Adrenal gland (tissue), 5 donors: ENCODE results near the gene LZTS2.

Source experiments
- POLR2A ChIP-seq, 2 donors: fragments of 450-650 bp; IDR thresholded peaks; one replicate each; pipeline ENCODE4 v1.6.1; 2017; ENCODE audit warnings: antibody characterized with exemption in 2 of 2, mild to moderate bottlenecking in 2 of 2, moderate library complexity in 1 of 2
- TF ChIP-seq, protein P1 (sequence below), 6 experiments: fragments of 450-650 bp in 4 of 6; fragments of 200-600 bp in 2 of 6; sonication (generic) in 1 of 6; IDR thresholded peaks; 1 replicate in 5 of 6; 2 replicates in 1 of 6; pipeline versions ENCODE4 v1.5.1 to v1.8.0; 2016 to 2021; ENCODE audit warnings: antibody characterized with exemption in 6 of 6, mild to moderate bottlenecking in 2 of 6, moderate library complexity in 1 of 6
- donor health status: DM: no; HTN: no; CAD: no.

DNA sequence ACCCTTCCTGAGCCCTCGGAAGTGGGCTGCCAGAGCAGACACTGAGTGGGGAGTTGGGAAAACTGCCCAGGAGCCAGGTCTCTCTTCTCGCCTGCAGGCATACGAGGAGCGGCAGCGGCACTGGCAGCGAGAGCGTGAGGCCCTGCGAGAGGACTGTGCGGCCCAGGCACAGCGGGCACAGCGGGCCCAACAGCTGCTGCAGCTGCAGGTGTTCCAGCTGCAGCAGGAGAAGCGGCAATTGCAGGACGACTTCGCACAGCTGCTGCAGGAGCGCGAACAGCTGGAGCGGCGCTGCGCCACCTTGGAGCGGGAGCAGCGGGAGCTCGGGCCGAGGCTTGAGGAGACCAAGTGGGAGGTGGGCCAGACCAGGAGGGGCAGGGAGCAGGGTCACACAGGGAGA is 5.8 kb downstream of the LZTS2 start:
- TF ChIP-seq, protein P1, sequence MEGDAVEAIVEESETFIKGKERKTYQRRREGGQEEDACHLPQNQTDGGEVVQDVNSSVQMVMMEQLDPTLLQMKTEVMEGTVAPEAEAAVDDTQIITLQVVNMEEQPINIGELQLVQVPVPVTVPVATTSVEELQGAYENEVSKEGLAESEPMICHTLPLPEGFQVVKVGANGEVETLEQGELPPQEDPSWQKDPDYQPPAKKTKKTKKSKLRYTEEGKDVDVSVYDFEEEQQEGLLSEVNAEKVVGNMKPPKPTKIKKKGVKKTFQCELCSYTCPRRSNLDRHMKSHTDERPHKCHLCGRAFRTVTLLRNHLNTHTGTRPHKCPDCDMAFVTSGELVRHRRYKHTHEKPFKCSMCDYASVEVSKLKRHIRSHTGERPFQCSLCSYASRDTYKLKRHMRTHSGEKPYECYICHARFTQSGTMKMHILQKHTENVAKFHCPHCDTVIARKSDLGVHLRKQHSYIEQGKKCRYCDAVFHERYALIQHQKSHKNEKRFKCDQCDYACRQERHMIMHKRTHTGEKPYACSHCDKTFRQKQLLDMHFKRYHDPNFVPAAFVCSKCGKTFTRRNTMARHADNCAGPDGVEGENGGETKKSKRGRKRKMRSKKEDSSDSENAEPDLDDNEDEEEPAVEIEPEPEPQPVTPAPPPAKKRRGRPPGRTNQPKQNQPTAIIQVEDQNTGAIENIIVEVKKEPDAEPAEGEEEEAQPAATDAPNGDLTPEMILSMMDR (IDR thresholded peaks at IDR 0.05), result no peak
- TF ChIP-seq POLR2A (IDR thresholded peaks at IDR 0.05), result no peak
